ENCODE data around the gene MLPH.
A peak's percentile ranks its signal among the peaks of the same experiment; 100 is the strongest.

Gene MLPH

GRCh38 chr2:237501892-237502513 lies 15.0 kb downstream of the MLPH start:
- DNase-seq = no peak

DNA sequence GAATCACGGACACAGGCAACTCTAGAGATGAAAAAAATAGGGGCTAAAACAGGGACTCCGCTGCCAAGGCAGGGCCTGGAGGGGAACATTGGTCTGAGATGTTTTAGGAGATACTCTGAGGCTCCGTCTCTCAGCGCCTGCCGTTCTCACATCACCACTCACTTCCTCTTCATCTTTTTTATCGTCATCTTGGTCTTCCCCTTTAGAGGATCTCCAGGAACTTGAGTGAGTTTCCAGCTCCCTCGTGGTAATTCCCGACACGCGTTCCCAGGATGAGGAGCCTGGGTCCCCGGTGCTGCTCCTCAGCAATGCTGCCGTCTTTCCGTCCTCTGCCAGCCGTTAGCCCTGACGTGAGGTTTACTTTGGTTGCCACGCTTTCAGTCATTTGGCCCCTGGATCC lies 16.1 kb downstream of the MLPH start:
- DNase-seq = no peak

DNA sequence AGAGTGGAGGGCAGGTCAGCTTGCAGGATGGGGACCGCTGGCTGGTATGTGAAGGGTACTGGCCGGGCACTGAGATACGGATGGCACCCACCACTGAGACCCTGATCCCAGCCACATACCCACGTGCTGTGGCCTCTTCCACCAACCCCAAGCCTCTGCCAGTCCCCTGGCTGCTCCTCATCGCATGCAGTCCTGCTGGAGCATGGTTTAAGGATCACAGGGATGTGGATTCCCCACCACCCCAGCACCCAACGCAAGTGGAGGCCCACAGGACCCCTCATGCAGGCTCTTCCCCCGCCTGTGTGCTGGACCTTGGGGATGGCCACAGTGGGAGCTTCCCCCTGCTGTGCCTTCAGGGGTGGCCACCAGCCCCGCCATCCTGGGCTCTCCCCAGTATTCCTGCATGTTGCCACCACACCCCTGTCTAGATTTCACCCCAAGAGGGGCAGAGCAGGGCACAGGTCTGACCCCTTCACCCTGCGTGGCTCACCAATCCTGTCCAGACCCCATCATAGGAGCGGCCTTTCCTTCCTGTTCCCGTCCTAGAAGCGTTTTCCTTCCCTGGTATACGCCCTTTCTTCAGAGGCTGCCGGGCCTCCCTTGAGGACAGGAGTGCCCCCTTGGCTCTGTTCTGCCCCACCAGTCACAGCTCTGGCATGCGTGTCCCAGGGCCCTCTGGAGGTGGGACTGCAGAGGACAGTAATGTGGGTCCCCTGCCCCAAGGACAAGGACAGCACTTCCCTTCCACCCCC lies 18.3 kb downstream of the MLPH start:
- DNase-seq = no peak

- DNase-seq = no peak
These were observed 20.5 kb downstream of the MLPH start for GRCh38 chr2:237507512-237507911.

- no peak for DNase-seq
These were observed 21.3 kb downstream of the MLPH start for GRCh38 chr2:237508361-237508760.

DNA sequence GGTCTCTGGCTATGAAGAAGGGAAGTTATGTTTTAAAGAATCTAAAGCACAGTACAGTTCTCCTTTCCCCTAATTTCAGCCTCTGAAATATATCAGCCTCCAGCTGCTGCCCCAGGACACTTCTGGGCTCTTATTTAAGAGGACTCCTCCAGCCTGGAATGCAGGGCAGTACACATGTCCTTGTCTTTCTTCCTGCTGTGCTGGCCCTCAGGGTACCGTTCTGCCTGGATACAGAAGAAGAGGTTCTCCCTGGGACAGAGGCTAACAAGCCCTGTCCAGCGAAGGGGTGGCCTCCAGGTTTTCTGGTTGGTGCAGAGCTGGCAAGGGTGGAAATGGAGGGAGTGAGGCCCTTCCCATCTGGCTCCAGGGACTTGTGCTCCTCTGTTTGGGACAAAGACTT lies 22.1 kb downstream of the MLPH start:
- no peak for DNase-seq

DNA sequence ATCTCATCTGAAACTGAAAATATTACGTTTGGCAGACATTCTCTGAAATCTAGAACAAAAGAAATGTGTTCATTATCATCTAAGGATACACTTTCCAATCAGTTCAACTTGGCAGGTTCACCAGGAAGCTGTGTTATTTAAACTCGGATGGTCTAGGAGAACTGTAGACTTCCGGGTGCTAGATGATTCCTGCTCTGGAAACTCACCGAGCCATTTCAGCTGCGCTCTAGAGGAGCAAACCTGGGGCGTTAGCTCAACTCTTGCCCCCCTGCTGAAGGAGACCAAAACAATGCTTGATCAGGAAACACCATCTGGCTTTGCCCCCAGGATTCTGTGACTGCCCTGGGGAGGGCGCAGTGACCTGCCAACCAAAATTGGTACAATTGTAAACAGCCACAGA lies 22.9 kb downstream of the MLPH start:
- no peak for DNase-seq

GRCh38 chr2:237510502-237511217 lies 23.6 kb downstream of the MLPH start:
- no peak for DNase-seq

DNA sequence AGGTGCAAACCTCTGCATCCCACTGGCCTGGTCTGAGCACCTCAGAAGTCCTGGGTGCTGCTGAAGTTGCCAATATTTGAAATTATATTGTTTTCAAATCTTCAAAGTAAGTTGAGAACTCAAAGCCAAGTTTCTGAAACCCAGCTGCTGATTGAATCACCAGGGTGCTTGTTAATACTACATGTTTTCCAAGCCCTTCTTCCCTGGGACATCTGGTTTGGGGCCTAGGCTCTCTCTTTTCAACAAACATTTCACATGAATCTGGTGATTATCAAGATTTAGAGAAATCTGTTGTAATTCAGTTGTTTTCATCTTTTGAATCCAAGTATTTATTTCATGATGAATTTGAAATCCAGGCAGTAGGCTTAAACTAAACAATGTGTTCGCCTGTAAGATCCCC lies 24.4 kb downstream of the MLPH start:
- no peak for DNase-seq

- DNase-seq = no peak
These were observed 24.9 kb downstream of the MLPH start for GRCh38 chr2:237511885-237512405.

DNA sequence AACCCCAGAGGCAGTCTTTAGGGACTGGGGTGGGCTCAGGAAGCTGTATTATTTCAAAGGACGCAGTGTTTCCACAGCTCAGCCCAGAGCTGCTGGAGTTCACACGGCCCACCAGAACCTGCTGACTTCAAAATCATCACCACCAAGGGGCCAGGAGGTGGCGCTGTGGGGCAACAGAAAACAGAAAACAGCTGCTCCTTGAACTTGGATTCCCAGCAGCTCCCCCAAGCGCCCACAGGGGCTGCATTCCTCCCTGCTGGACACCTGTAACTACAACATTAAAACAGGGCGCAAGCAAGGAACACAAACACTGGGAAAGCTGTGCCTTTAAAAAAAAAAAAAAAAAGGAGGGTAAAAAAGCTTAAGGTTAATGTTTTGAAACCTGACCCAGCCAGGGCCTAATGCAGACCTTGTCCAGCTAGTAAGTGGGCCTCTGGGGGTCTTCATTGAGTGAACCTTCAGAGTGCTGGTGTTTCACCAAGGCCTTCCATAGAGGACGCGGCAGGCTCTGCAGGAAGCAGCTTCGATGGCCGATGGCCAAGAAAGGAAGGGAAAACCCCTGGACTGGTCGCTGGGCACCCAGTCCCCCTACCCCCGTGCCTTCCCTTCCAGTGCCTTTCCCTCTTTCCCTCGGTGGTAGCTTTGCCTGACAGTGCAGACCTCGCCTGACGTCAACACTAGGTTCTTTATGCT lies 25.9 kb downstream of the MLPH start:
- peak; percentile 69 for DNase-seq

DNA sequence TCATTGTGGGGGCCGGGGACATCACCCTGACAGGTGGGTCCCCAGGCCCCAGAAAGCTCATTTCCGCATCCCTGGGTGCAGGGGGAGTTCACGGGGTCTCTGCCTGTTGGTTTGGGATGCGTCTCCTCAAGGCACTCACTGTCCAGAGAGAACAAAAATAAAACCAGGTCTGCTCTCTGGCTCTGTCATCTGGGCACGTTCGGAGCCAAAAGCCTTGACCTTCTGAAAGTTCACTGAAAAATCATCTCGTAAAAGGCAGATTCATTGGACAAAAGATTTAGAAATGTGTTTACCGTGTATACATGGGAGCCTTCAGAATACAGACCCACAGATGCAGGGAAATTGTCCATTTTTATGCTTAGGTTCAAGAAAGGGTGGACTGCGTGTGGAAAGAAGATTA lies 26.6 kb downstream of the MLPH start:
- DNase-seq = no peak

- DNase-seq = no peak
These were observed 27.6 kb downstream of the MLPH start for GRCh38 chr2:237514474-237515130.

GRCh38 chr2:237515166-237515565 lies 28.1 kb downstream of the MLPH start:
- no peak for DNase-seq

GRCh38 chr2:237515621-237516275 lies 28.7 kb downstream of the MLPH start:
- DNase-seq = no peak

- DNase-seq = no peak
These were observed 30.1 kb downstream of the MLPH start for GRCh38 chr2:237517163-237517562.

DNA sequence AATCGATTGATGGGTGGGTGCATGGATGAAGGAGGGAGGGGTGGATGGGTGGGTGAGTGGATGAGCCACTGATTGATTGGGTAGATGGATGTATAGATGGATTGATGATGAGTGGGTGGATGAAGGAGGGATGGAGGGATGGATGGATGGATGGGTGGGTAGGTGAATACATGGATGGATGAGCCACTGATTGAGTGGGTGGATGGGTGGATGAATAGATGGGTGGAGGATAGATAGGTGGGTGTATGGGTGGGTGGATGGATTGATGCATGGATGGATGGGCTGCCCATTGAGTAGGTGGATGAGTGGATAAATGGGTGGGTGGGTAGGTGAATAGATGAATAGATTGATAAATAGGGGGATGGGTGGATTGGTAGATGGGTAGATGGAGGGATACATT lies 30.9 kb downstream of the MLPH start:
- no peak for DNase-seq

- DNase-seq = no peak
These were observed 32.6 kb downstream of the MLPH start for GRCh38 chr2:237519506-237520245.

DNA sequence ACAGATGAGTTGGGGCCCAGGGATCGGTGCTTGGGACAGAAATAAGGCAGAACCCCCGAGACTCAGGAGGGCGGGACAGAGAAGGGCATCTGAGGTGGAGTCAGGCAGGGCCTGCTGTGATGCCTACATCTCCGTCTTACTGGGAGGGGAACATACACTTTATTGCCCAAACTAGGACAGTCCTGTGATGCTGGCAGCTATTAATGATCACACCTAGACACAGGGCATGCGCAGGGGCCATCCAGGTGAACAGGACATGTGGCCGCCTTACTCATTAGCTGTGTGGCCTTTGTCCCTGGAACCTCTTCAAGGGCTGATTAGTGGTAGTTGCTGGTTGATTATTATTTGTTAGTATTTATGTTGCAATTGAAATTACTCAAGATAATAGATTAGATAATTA lies 33.2 kb downstream of the MLPH start:
- no peak for DNase-seq

DNA sequence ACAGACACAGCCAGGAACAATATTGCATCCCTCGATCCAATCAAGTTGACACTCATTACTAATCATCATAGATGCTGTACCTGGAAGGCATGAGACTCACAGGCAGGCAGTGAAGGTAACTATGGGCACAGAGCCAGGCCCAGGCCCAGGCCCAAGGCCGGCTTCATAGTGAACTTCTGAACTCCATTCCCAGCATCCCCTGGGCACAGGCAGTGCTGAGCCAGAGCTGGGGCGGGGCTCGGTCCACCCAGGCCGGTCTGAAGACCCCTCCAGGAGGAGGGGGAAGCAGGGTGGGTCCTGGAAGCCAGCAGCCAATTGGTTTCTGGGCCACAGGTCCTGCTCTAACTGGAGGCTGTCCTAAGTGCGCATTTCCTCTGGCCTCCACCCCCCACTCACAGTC lies 37.6 kb downstream of the MLPH start:
- DNase-seq = no peak

DNA sequence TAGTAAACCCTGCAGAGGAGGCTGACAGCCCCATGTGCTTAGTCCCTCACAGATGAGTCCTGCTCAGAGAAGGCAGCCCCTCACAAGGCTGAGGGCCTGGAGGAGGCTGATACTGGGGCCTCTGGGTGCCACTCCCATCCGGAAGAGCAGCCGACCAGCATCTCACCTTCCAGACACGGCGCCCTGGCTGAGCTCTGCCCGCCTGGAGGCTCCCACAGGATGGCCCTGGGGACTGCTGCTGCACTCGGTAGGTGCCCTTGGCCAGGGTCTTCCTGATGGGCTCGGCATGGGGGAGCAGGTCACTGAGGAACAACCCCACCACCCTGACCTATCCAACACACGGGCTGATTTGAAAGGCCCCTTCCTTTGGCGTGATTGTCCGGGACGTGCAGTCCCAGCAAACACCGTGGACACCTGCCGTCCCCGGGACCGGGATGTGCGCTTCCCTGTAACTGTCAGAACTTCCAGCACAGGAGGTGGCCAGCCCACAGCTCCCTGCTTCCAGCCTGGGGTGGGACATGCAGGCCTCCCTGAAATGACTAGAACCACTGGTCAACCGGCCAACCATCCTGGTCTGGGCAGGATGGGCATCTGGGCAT lies 38.6 kb downstream of the MLPH start:
- DNase-seq = no peak

Measured in NCI-H1105 treated with DMSO at 0.1 percent for 48 hours (cell line).